B cell (primary cell): ENCODE results near the gene FYN. TPM values are rescaled to one million over a fixed set of nuclear protein-coding genes. Genes with fewer than 3 reads are reported as not detected.

ENCODE experiments used
- ATAC-seq: fragments of 200-7000 bp; cut with Tn5 transposase; one replicate; pipeline ENCODE4 v1.10.0; 2021; ENCODE audit warnings: low read depth, mild to moderate bottlenecking, moderate number of reproducible peaks, moderate library complexity
- CTCF ChIA-PET: fragments of 350-600 bp; sonication (Branson Sonifier 250); formaldehyde crosslinking; loops from one replicate; lab custom pipeline; 2021; ENCODE audit warnings: antibody characterized with exemption, inconsistent platforms; lab: Charles Lee
- POLR2A ChIA-PET: fragments of 350-600 bp; sonication (Branson Sonifier 250); formaldehyde crosslinking; loops from one replicate; lab custom pipeline; 2021; ENCODE audit warnings: antibody characterized with exemption; lab: Charles Lee
- DNase-seq: peaks from one replicate; pipeline ENCODE4 v3.0.0; 2013
- H2AFZ ChIP-seq: 2 replicates; pipeline ENCODE4 v1.6.1; 2012; ENCODE audit warnings: mild to moderate bottlenecking, low read depth, low read length; ENCODE audit not compliant: insufficient read depth, poor library complexity, severe bottlenecking
- H3K27ac ChIP-seq, 2 donors: 1 replicate in 1 of 2; 2 replicates in 1 of 2; pipeline ENCODE4 v1.5.1; 2012 to 2013; ENCODE audit warnings: low read length in 2 of 2, mild to moderate bottlenecking in 2 of 2, moderate library complexity in 1 of 2
- H3K27me3 ChIP-seq, 4 experiments: fragments of 200-600 bp in 1 of 4; sonication (generic) in 1 of 4; replicated peaks in 1 of 4; 1 replicate in 2 of 4; 2 replicates in 2 of 4; pipeline versions ENCODE4 v1.6.1 to v1.7.0; 2013 to 2016; ENCODE audit warnings: low read length in 3 of 4, mild to moderate bottlenecking in 2 of 4, mixed read lengths in 1 of 4, moderate library complexity in 1 of 4; ENCODE audit not compliant: insufficient read depth in 4 of 4, control insufficient read depth in 3 of 4; ENCODE audit errors: control extremely low read depth in 1 of 4
- H3K36me3 ChIP-seq, 2 experiments: replicated peaks in 1 of 2; 1 replicate in 1 of 2; 2 replicates in 1 of 2; pipeline versions ENCODE4 v1.6.1 to v1.7.1; 2013; ENCODE audit warnings: low read length in 1 of 2; ENCODE audit not compliant: insufficient read depth in 2 of 2, control insufficient read depth in 1 of 2; ENCODE audit errors: control extremely low read depth in 1 of 2, extremely low read depth in 1 of 2
- H3K4me1 ChIP-seq, 2 donors: fragments of 200-600 bp in 1 of 2; sonication (generic) in 1 of 2; 1 replicate in 1 of 2; 2 replicates in 1 of 2; pipeline versions ENCODE4 v1.5.1 to v1.6.1; 2013 to 2017; ENCODE audit warnings: low read length in 2 of 2; ENCODE audit not compliant: control insufficient read depth in 2 of 2, insufficient read depth in 2 of 2
- H3K4me2 ChIP-seq: replicated peaks from 2 replicates; pipeline ENCODE3; 2012; ENCODE audit warnings: mild to moderate bottlenecking, low read depth, low read length; ENCODE audit not compliant: poor library complexity, severe bottlenecking
- H3K4me3 ChIP-seq, 5 experiments: fragments of 200-600 bp in 1 of 5; sonication (generic) in 1 of 5; 1 replicate in 3 of 5; 2 replicates in 2 of 5; pipeline versions ENCODE4 v1.5.1 to v1.7.0; 2011 to 2016; ENCODE audit warnings: low read length in 4 of 5, mild to moderate bottlenecking in 4 of 5, low read depth in 2 of 5, control low read depth in 1 of 5, moderate library complexity in 1 of 5; ENCODE audit not compliant: insufficient read depth in 1 of 5; ENCODE audit errors: control extremely low read depth in 1 of 5, extremely low read depth in 1 of 5
- H3K79me2 ChIP-seq: fragments of 200-600 bp; sonication (generic); one replicate; pipeline ENCODE4 v1.6.0; 2016; ENCODE audit warnings: low read length; ENCODE audit not compliant: control insufficient read depth, insufficient read depth
- H3K9ac ChIP-seq: fragments of 200-600 bp; sonication (generic); 2 replicates; pipeline ENCODE4 v1.6.1; 2017; ENCODE audit warnings: mild to moderate bottlenecking, low read length, moderate library complexity
- H3K9me3 ChIP-seq, 3 donors: one replicate each; pipeline versions ENCODE4 v1.6.1 to v1.7.1; 2013; ENCODE audit warnings: low read length in 2 of 3; ENCODE audit not compliant: control insufficient read depth in 2 of 3, insufficient read depth in 1 of 3; ENCODE audit errors: control extremely low read depth in 1 of 3
- H4K20me1 ChIP-seq: 2 replicates; pipeline ENCODE4 v1.6.0; 2012; ENCODE audit warnings: mild to moderate bottlenecking, low read length; ENCODE audit not compliant: insufficient read depth, control insufficient read depth, poor library complexity, severe bottlenecking
- H3K27ac Mint-ChIP-seq: one replicate; pipeline ENCODE4 v1.8.0; 2021; ENCODE audit warnings: mixed read lengths
- H3K27me3 Mint-ChIP-seq: one replicate; pipeline ENCODE4 v1.8.0; 2021; ENCODE audit warnings: mixed read lengths
- H3K4me1 Mint-ChIP-seq: one replicate; pipeline ENCODE4 v1.8.0; 2021; ENCODE audit warnings: mixed read lengths
- H3K4me3 Mint-ChIP-seq: one replicate; pipeline ENCODE4 v1.8.0; 2021; ENCODE audit warnings: mixed read lengths
- H3K9me3 Mint-ChIP-seq: one replicate; pipeline ENCODE4 v1.8.0; 2022; ENCODE audit warnings: mixed read lengths; ENCODE audit not compliant: insufficient read depth
- EZH2 ChIP-seq: IDR thresholded peaks from 2 replicates; pipeline ENCODE4 v1.6.1; 2012; ENCODE audit warnings: borderline replicate concordance, low read depth, mild to moderate bottlenecking, moderate library complexity, low read length; ENCODE audit not compliant: insufficient read depth, poor library complexity, severe bottlenecking
- WGBS: methylation state at CpG from one replicate; pipeline ENCODE4 v1.1.5; 2013; ENCODE audit warnings: missing lambda C conversion rate; ENCODE audit not compliant: insufficient coverage; 5-methylcytosine and 5-hydroxymethylcytosine counted together
- intact Hi-C: fragments of 100-400 bp; cut with micrococcal nuclease; formaldehyde crosslinking; loops from one replicate; pipeline ENCODE4 v1.10.0; 2022
- polyA plus RNA-seq: library from polyadenylated mRNA; depleted of rRNA; stranded (reverse); fragments of >200 nt; gene quantifications from 2 replicates; pipeline ENCODE4 v1.2.3, GENCODE V29; 2012
- total RNA-seq, 2 donors: library from RNA; stranded (reverse); fragments of 120-200 nt in 1 of 2; gene quantifications; 1 replicate in 1 of 2; 2 replicates in 1 of 2; pipeline versions ENCODE4 v1.2.3 to v1.2.4, GENCODE V29; 2013 to 2022
- TF ChIP-seq, protein P1 (sequence below): fragments of 200-600 bp; IDR thresholded peaks from one replicate; pipeline ENCODE4 v1.8.0; 2022; ENCODE audit warnings: antibody characterized with exemption, mild to moderate bottlenecking

Gene FYN
- total and polyA plus RNA-seq, 2 donors (not counting 1 experiment from before 2014, with no cell fraction given): 54.1 to 94.0 TPM

DNA sequence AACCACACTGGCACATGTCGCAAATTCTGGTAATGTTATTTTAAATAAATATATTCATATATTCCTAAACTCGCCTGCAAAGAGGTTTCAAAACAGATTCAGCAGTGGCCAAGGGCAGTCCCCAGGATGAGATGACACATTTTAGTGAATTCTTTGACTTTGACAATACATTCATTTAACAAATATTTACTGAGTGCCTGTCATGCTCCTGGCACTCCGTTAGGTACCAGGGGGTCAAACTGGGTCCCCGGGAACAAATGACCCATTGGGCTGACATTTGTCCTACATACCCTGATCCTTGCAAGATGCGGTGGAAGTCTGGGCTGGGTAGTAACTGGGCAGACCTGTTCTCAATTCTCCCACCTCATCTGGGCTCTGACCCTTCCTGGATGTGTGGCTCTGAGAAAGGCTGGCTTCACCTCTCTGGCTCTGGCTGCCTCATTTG, 74.9 kb downstream of the FYN start:
- Histone ChIP-seq H3K4me1 (peaks cover 3 to 11% of the 10 kb centered on the region in 2 donors), H3K9ac (no peak overlapping the region), H4K20me1 (peaks cover 10% of the 10 kb centered on the region), H3K9me3 (no peaks in the 10 kb centered on the region), H3K79me2 (peaks cover 26% of the 10 kb centered on the region), H3K27ac (no peak overlapping the region), H2AFZ (no peak overlapping the region), H3K36me3 (peaks cover 0 to 2% of the 10 kb centered on the region in 2 experiments), H3K4me2 (no peak overlapping the region), H3K4me3 (no peak overlapping the region), H3K27me3 (no peaks in the 10 kb centered on the region)
- Mint-ChIP-seq H3K4me1 (peaks cover 19% of the 10 kb centered on the region), H3K27ac (no peak overlapping the region), H3K27me3 (no peaks in the 10 kb centered on the region), H3K9me3 (no peaks in the 10 kb centered on the region), H3K4me3 (no peak overlapping the region)
- ChIA-PET POLR2A (no interaction called here), CTCF (no interaction called here)
- intact Hi-C loops: no loop called here
- DNase-seq: no peak
- WGBS: 90% methylated on average over 2 of the region's 5 CpGs
- TF ChIP-seq, protein P1, sequence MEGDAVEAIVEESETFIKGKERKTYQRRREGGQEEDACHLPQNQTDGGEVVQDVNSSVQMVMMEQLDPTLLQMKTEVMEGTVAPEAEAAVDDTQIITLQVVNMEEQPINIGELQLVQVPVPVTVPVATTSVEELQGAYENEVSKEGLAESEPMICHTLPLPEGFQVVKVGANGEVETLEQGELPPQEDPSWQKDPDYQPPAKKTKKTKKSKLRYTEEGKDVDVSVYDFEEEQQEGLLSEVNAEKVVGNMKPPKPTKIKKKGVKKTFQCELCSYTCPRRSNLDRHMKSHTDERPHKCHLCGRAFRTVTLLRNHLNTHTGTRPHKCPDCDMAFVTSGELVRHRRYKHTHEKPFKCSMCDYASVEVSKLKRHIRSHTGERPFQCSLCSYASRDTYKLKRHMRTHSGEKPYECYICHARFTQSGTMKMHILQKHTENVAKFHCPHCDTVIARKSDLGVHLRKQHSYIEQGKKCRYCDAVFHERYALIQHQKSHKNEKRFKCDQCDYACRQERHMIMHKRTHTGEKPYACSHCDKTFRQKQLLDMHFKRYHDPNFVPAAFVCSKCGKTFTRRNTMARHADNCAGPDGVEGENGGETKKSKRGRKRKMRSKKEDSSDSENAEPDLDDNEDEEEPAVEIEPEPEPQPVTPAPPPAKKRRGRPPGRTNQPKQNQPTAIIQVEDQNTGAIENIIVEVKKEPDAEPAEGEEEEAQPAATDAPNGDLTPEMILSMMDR: no peak
- no peak for TF ChIP-seq EZH2
- ATAC-seq: no peak

DNA sequence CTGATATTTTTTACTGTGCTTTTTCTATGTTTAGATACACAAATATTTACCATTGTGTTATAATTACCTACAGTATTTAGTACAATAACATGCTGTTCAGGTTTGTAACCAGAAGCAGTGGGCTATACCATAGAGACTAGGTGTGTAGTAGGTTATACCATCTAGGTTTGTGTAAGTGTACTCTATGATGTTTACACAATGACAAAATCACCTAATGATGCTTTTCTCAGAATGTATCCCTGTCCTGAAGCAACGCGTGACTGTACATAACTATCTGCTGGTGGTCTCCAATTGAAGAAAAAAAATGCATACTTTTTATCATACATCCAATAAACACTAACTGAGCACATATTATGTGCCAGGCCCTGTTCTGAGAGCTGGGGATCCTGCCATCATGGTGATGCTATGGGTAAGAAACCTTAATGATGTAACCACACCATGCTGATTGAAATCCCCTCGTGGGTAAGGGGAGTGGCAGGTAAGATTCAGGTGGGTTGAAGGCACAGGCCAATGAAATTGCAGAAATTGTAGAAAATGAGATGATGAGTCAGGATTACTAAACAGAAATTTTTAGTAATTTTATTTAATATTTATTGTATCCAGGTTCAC, 76.8 kb downstream of the FYN start:
- Mint-ChIP-seq H3K4me3 (no peak overlapping the region), H3K4me1 (peaks cover 10% of the 10 kb centered on the region), H3K27me3 (no peaks in the 10 kb centered on the region), H3K9me3 (no peaks in the 10 kb centered on the region), H3K27ac (no peak overlapping the region)
- Histone ChIP-seq H3K9me3 (no peaks in the 10 kb centered on the region), H3K27ac (no peak overlapping the region), H3K79me2 (peaks cover 27% of the 10 kb centered on the region), H3K4me1 (peaks cover 0 to 6% of the 10 kb centered on the region in 2 donors), H3K4me3 (no peak overlapping the region), H2AFZ (no peak overlapping the region), H3K4me2 (no peak overlapping the region), H4K20me1 (peaks cover 10% of the 10 kb centered on the region), H3K9ac (no peak overlapping the region), H3K36me3 (peaks cover 0 to 2% of the 10 kb centered on the region in 2 experiments), H3K27me3 (no peaks in the 10 kb centered on the region)
- intact Hi-C loops: no loop called here
- no peak for TF ChIP-seq EZH2
- TF ChIP-seq, protein P1: no peak
- DNase-seq (no peak), ATAC-seq (no peak)
- WGBS: 100% methylated on average over 2 of the region's 3 CpGs
- POLR2A ChIA-PET: no interaction called here
- CTCF ChIA-PET: interaction anchor here (1.0 to 1.2 kb wide), 2 partner anchors 12 to 86 kb away, joined by 3 read pairs; no protein-coding TSS in a partner anchor
